Stimulated activated CD8-positive, alpha-beta memory T cell treated with anti-CD3 and anti-CD28 coated beads, Interleukin-15, amount 100 ng/mL, for 1 hour (primary cell): ENCODE results near the gene CD200.

Source experiments
- DNase-seq: peaks from one replicate; pipeline ENCODE4 v3.0.0-alpha.2; 2020; ENCODE audit warnings: low read depth

Gene CD200

DNA sequence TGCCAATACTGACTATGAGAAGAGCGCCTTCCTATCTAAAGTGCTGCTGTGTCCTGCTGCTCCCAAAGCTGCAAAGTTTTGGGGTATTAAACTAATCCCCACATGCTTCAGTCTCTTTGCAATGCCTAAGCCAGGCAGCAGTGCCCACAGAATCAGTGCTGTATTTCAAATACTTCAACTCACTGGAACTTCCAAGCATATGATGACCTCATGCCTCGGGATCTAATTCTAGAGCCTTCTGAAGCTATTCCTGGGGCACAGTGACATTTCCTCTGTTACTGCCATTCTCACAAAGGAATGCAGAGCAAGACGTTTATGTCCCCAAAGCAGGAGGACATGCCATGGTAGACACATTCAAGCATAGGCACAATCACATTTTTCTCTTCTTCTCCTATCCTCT, 78.5 kb downstream of the CD200 start:
- no peak for DNase-seq
